ENCODE measurements around the gene FHIT.
"Not testable (repeated sequence)": the region's sequence is repeated elsewhere in the genome, so short reads cannot be mapped to it uniquely, and the experiment has no call there.

FHIT gene

GRCh38 chr3:61051666-61052065 lies 199.6 kb downstream of the FHIT start:
- no peak for DNase-seq

GRCh38 chr3:61045169-61045568 lies 206.1 kb downstream of the FHIT start:
- DNase-seq, result not testable (repeated sequence)

- DNase-seq, result no peak
Measured at GRCh38 chr3:61043156-61043555, 208.1 kb downstream of the FHIT start.

- DNase-seq, result no peak
Measured at GRCh38 chr3:61040618-61041017, 210.6 kb downstream of the FHIT start.

GRCh38 chr3:61035573-61035972 lies 215.7 kb downstream of the FHIT start:
- DNase-seq, result no peak

GRCh38 chr3:61032991-61033390 lies 218.3 kb downstream of the FHIT start:
- no peak for DNase-seq

- no peak for DNase-seq
Measured at GRCh38 chr3:61031503-61031902, 219.7 kb downstream of the FHIT start.

- DNase-seq, result no peak
Measured at GRCh38 chr3:61030469-61031035, 220.7 kb downstream of the FHIT start.

GRCh38 chr3:61029194-61029593 lies 222.1 kb downstream of the FHIT start:
- no peak for DNase-seq

- DNase-seq, result no peak
Measured at GRCh38 chr3:61018807-61019206, 232.4 kb downstream of the FHIT start.

- not testable (repeated sequence) for DNase-seq
Measured at GRCh38 chr3:61017028-61017427, 234.2 kb downstream of the FHIT start.

GRCh38 chr3:61015859-61016258 lies 235.4 kb downstream of the FHIT start:
- DNase-seq, result no peak

- no peak for DNase-seq
Measured at GRCh38 chr3:61015408-61015807, 235.8 kb downstream of the FHIT start.

- DNase-seq, result no peak
Measured at GRCh38 chr3:61008998-61009380, 242.3 kb downstream of the FHIT start.

GRCh38 chr3:61008153-61008997 lies 242.9 kb downstream of the FHIT start:
- no peak for DNase-seq

- no peak for DNase-seq
Measured at GRCh38 chr3:61005591-61005990, 245.7 kb downstream of the FHIT start.

- DNase-seq, result no peak
Measured at GRCh38 chr3:60998858-60999257, 252.4 kb downstream of the FHIT start.

- no peak for DNase-seq
Measured at GRCh38 chr3:60992395-60992794, 258.9 kb downstream of the FHIT start.

GRCh38 chr3:60990442-60990730 lies 260.9 kb downstream of the FHIT start:
- DNase-seq, result no peak

- no peak for DNase-seq
Measured at GRCh38 chr3:60989626-60990441, 261.4 kb downstream of the FHIT start.

GRCh38 chr3:60987191-60987590 lies 264.1 kb downstream of the FHIT start:
- not testable (repeated sequence) for DNase-seq

GRCh38 chr3:60986552-60986951 lies 264.7 kb downstream of the FHIT start:
- DNase-seq, result no peak

GRCh38 chr3:60983906-60984305 lies 267.3 kb downstream of the FHIT start:
- no peak for DNase-seq

GRCh38 chr3:60980342-60980692 lies 270.9 kb downstream of the FHIT start:
- no peak for DNase-seq
